NCI-H2227 (cell line): Measurements from ENCODE around the gene OVOL3.

Source experiments
- DNase-seq: peaks from one replicate; lab custom pipeline; 2025; ENCODE audit not compliant: unreplicated experiment; lab: John Stamatoyannopoulos, UW

The OVOL3 gene

DNA sequence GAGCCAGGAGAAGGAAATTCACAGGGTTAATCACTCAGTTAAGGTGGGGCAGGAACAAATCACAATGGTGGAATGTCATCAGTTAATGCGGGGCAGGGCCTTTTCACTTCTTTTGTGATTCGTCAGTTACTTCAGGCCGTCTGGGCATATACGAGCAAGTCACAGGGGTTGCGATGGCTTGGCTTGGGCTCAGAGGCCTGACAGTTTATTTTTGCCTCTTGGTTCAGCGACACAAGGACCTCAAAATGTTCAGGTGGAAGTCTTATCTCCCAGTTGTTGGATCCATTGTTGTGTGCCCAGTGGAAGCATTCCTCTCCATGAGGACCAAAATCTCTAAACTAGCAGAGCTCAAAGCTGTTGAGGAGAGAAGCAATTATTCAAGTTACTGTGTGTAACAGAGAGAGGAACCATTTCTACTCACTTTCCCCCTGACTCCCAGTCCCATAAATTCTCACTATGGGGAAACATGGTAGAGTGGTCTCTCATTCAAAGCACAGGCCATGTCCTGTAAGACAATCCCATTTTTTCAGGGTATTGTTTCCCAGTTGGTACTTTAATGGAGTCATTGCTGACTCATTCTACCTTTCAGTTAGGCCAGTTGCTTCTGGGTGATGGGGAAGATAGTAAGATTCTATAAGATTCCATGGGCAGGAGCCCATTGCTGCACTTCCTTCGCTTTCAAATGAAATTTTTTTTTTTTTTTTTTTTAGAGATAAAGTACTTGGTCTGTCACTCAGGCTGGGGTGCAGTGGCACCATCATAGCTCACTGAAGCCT lies 50.1 kb downstream of the OVOL3 start:
- DNase-seq: no peak
